EH (cell line): Measurements from ENCODE around the gene MUL1.

ENCODE experiments used
- DNase-seq: peaks from one replicate; pipeline ENCODE4 v3.0.0-alpha.2; 2015; ENCODE audit warnings: low read depth

MUL1 gene

GRCh38 chr1:20484519-20485462 lies 23.2 kb downstream of the MUL1 start:
- peak; percentile 30 for DNase-seq

- peak; percentile 30 for DNase-seq
Observed at GRCh38 chr1:20483833-20484518, 24.0 kb downstream of the MUL1 start.

- DNase-seq: no peak
Observed at GRCh38 chr1:20483098-20483832, 24.7 kb downstream of the MUL1 start.

GRCh38 chr1:20481643-20482498 lies 26.1 kb downstream of the MUL1 start:
- DNase-seq: no peak

DNA sequence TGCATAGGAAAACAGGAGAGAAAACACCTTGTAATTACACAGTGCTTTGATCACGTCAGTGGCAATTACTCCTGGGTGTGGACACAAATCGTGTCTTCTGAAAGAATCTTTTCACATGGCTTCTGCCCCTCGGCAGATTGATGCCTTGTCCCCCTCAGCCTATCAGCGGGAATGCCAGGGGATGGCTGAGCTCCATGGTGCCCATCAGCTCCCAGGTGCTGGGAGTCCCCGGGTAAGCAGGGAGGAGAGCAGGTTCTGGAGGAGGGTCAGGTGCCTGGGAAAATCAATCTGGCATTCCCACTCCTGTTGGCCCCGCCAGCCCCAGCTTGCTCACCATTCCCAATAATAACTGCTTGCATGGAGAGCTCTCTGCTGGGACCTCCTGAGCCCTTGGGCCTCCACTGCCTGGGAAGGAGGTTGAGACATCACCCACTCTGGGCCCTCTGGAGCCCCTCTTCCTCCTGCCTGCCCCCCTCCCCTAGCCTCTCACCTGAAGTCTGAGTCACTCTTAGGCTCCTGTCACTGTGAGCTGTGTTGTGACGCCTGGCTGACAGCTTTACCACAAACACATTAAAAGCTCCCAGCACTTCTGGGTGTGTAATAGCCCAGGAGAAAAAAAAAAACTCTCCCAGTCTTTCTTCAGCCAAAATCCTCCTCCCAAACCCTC lies 26.9 kb downstream of the MUL1 start:
- DNase-seq: peak; percentile 47

DNA sequence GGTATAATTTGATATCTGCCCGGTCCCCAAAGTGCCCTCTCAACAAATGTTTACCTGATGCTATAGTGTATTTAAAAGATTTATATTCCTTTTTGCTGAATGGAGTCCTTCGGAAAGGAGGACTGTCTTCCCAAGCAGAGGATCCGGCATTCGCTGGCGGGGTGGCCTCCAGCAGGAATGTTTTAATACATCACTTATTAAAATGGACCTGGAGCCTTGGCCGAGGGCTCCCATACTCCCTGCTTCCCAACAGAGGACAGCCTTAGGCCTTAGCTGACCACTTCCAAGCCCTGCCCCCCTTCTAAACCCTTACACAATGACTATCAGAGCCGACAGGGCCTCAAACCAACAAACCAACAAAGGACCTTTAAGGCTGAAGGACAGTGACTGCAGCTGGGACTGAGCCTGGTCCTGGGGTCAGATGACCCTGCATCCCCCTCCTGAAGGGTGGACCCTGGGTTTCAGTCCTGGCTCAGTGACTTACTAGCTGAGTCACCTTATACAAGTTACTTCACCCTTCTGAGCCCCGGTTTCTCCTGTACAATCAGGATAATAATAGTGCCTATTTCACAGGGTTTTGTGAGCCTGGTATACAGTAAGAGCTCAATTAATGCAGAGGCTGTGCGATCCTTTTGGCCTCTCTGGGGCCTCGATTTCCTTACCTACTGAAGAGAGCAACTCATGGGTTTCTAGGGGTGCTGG lies 27.6 kb downstream of the MUL1 start:
- DNase-seq: no peak

- no peak for DNase-seq
Observed at GRCh38 chr1:20479840-20480239, 28.1 kb downstream of the MUL1 start.

- DNase-seq: no peak
Observed at GRCh38 chr1:20478057-20478635, 29.8 kb downstream of the MUL1 start.

DNA sequence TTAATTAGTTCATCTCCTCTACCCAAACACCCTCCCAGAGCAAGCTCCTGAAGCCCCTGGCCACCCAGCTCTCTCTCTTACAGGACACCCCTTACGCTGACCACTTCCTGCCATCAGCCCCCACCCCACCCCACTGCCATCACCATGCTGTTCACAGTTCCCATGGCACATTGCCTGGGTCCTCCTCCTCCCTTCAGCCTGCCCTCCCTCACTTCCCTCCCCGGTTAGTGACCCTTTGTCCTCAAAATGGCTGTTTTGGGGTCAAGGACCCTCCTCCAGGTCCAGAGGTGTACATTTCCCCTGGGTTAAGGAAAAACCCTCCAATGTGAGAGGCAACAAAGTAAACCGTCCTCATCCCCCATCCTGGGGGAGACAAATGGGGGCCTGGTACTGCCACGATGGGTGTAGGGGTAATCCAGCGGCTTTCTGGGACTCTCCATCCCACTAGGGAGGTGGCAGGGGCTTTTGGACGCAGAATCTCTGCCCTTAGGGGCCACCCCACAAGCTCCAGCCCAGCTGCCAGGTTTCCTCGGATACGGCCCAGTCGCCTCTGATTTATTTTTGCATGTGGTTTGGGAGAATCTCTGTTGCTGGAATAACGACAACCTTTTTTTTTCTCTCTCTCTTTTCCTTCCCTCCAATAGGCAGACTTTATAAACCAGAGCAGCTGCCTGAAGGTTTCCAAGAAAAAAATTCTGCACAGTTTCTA lies 30.4 kb downstream of the MUL1 start:
- peak; percentile 47 for DNase-seq

DNA sequence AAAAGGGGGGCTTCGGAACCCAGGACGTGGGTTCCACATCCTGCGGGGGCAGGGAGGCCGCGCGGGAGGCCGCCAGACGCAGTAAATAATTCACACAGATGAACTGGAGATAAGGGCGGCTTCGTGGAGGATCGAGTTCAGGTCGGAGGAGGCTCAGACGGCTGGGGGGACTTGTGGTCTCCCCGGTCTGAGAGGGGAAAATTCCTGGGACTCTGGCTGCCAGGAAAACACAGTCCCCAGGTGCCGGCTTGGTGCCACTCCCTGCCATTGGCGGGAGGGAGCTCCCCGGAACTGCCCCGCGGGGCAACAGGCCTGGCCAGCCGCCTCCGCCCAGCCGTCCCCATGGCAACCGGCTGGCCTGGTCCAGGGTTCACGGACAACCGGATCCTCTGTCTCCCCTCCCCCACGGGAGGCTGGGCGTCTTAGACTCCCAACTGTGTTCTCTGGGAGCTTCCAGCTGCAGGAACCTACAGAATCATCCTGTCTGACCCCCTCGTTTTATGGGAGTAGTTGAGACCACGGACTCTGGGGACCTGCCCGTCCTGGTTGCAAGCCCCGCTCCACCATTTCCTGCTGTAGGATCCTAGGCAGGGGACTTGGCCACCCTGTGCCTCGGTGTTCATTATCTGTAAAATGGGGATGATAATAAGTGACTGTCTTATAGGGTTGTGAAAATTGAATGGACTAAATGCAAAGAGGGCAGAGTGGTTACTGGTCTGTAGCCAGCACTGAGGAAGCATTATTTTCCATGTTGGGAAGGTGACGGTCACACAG lies 31.5 kb downstream of the MUL1 start:
- peak; percentile 72 for DNase-seq

GRCh38 chr1:20474996-20475395 lies 33.0 kb downstream of the MUL1 start:
- DNase-seq: no peak

DNA sequence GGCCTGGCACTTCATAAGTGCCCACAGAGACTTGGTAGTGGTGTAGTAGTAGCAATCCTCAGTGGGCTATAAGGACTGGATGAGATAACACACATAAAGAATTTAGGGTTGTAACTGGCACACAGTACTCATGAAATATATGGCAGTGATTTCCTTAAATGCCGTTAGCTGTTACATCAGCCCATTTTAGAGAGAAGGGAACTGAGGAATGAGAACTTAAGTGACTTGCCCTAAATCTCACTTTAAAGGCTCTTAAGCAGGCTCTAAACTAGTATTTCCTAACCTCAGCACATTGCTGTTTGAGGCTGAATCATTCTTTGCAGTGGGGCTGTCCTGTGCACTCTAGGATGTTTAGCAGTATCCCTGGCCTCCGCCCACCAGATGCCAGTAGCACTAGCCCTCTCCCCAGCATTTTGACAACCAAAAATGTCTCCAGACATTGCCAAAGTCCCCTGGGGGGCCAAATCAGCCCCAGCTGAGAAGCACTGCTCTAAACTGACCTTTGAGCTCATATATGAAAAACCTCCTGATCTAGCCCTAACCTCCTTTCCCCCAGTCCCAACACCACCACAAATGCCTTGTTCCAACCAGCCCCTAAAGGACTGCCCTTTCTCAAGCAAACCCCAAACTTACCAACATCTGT lies 33.5 kb downstream of the MUL1 start:
- DNase-seq: peak; percentile 28

GRCh38 chr1:20473894-20474293 lies 34.1 kb downstream of the MUL1 start:
- DNase-seq: no peak

GRCh38 chr1:20472860-20473711 lies 34.9 kb downstream of the MUL1 start:
- peak; percentile 63 for DNase-seq

DNA sequence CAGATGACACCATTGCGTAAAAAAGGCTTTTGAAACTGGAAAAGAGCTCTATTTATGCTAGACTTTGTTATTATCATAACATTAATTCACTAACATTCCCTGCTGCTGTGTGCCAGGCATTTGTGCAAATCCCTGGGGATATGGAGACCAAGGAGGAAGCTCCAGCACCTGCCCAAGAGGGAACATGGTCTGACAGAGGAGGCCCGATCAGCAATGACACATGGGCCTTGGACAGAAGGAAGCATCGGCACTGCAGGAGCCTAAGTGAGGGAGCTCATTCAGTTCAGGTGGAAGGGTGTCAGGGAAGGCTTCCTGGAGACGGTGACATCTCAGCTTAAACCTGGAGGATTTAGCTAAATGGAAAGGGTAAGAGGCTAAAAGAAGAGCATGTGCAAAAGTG lies 35.8 kb downstream of the MUL1 start:
- no peak for DNase-seq

- DNase-seq: no peak
Observed at GRCh38 chr1:20470194-20470593, 37.8 kb downstream of the MUL1 start.

DNA sequence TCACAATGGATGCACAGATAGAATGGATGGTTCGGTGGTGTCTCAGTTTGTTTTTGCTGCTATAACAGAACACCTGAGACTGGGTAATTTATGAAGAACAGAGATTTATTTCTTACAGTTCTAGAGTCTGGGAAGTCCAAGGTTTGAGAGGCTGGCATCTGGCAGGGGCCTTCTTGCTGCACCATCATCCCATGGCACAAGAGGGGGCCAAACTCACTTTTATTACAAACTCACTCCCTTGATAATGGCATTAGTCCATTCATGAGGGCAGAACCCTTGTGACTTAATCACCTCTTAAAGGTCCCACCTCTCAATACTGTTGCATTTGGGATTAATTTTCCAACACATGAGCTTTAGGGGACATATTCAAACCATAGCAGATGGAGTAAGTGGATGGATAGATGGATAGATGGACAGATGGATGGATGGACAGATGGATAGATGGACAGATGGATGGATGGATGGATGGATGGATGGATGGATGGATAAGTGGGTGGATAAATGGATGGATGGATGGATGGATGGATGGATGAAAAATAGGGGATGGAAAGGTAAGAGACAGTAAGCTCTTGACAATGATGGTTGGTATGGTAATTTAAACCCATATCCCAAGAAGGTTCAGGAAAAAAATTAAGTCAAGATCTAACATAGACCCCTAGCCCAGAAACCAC lies 38.4 kb downstream of the MUL1 start:
- peak; percentile 38 for DNase-seq
